GDM1 (cell line): ENCODE measurements around the gene COX10.
"Not testable (repeated sequence)": the region's sequence is repeated elsewhere in the genome, so short reads cannot be mapped to it uniquely, and the experiment has no call there.

Experiments
- DNase-seq: peaks from one replicate; lab custom pipeline; 2025; lab: John Stamatoyannopoulos, UW

The COX10 gene

DNA sequence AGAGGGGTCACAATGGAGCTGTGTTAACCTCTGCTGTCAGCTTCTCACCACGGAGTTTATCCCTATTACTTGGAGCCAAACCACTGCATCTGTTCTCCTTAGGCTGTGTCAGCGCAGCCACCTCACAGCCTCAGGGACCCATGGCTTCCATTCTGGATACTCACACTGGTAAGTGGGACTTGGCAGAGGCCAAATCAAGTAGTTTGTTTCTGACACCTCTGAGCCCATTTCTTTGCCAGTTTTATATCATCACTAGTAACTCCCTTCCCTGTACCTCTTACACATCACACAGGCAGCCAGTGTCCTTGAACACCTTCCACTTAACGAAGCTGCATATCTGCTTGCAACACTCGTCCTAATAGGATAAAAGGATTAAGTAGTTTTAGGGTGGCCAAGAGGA is 108.5 kb downstream of the COX10 start:
- DNase-seq: not testable (repeated sequence)

DNA sequence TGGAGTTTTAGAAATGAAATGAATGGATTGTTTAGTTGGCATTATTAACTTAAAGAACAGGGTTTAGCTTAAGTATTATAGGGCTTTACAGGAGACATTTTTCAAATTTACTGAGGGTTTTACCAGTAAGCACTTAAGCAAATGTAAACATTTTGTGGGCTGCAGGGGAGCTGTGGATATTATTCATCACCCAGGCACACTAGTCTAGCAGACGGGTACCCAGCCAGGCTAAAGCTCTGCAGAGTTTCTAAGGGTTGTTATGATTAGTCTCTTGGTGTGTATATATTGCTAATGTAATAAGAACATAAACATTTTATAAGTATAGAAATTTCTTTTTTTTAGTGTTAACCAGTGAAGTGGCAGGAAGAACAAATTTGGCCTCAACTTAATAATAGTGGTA is 110.6 kb downstream of the COX10 start:
- not testable (repeated sequence) for DNase-seq

DNA sequence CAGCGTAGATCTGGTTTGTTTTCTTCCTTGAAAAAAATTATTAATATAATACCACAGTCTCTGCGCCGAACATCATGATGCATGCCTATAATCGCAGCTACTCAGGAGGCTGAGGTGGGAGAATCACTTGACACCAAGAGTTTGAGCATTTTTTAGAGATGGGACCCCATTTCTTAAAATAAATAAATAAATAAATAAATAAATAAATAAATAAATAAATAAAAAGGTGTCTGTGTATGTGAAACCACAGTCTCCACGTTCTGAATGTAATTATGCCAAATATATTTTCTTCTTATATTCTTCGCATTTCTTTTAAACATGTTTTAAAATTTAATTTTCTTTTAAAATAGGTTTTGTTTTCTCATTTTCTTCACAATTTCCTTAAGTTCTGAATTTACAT is 112.8 kb downstream of the COX10 start:
- not testable (repeated sequence) for DNase-seq

DNA sequence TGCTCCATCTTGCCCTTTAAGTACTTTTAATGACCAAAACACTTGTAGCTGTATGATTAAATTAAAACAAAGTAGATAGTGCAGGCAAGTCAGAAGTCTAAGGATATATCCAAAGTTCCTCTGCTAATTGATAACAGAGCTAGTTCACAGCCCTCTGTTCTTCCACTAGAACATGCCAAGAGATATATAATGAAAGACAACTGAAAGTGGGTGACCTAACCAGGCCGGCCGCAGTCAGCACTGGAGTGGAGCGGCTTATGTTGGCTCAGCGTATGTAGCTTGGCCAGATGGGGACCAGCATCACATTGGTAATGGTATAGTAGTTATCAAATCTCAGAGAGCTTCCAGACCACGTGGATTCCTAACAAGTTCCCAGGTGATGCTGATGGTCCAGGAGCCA is 115.2 kb downstream of the COX10 start:
- DNase-seq: not testable (repeated sequence)

DNA sequence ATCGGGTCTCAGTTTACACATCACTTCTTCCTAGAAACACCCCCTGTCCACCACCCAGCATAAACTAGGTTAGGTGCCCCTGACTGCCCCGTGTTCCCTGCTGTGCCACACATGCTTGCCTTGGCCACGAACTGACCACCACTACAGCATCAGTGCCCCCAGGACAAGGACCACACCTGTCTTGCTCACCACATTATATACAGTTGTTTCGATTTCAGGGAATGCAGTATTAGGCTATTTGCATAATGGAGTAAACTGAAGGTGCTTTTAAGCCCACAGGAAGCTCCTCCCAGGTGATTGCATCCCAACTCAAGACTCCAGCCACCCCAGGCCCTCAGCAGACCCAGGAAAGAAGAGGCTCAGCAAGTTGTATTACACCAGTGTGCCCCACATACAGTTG is 117.1 kb downstream of the COX10 start:
- DNase-seq: not testable (repeated sequence)

DNA sequence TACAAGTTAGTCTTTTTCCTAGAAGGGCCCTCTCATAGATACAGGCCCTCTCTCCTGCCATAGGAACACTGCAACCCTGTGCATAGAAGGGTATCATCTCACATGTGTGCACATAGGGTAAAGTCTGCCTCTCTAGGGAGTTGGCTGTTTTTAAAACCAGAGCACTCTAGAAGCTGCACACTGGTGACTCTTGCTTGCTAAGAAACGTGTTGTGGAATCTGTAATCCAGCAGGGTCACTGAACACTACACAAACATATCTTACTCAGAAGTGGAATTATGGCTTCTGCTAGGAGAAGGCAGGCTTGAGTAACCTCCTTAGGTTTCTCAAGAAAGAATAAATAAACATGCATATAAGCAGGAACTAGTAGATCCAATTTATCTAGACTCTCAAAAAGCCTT is 121.5 kb downstream of the COX10 start:
- not testable (repeated sequence) for DNase-seq

DNA sequence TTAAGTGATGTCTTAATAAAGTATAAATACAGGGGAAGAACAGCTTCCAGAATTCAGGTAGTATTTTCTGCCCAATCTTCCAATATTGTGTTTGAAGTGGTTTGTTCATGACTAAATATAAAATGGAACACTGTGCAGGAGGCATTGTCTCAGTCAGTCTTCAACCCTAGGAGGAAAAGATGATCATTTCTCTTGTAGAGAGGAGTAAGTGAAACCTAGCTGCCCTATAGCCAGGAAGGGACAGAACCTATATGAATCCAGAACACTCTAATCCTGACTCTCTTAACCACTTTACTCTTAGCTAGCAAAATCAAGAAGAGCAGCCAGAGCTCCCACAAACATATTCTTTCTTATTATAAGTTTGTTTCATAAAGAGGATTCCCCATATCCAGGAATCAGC is 122.2 kb downstream of the COX10 start:
- DNase-seq: not testable (repeated sequence)

DNA sequence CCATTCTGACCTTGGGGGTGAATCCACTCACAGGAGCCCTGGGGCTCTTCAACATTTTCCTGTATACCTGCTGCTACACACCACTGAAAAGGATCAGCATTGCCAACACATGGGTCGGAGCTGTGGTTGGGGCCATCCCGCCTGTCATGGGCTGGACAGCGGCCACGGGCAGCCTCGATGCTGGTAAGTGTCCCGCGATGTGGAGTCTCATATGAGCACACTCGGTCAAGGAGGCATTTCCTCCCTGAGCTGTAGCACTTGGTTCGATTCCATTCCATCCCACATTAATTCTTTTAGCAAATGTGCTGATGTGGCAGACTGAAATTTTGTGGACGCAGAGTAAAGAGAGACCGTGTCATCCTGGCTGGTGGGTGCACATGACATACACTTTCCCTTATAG is 122.7 kb downstream of the COX10 start:
- DNase-seq: not testable (repeated sequence)

DNA sequence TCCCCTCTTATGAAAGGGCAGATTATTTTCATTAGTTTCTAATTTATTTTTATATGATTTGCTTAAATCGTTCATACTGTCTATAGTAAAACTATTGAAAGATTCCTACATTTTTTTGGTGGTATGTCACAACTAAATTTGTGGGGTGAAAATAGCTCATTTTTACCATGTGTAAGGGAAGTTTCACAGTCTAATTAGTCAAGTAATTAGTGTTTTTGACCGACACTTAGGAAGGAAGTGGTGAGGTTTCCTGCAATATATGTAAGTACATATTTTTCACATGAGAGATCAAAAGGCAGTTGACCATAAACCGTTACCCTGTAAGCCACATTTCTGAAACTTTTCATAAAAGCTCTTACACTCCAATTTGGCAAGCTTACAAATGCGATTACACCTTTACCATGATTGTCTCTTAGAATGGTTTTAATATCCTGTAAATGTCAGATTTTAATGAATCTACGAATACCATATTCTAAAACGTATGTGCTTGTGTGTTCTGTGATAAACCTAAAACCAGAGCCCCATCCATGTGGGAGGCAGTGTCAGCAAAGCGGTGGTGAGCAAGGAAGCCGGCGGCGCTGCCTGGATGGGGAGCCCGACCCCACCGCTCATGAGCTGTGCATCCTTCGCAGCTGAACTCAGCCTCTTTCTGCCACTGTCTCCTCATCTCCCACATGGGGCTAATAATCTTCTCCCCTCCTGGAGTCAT is 123.5 kb downstream of the COX10 start:
- DNase-seq: not testable (repeated sequence)

DNA sequence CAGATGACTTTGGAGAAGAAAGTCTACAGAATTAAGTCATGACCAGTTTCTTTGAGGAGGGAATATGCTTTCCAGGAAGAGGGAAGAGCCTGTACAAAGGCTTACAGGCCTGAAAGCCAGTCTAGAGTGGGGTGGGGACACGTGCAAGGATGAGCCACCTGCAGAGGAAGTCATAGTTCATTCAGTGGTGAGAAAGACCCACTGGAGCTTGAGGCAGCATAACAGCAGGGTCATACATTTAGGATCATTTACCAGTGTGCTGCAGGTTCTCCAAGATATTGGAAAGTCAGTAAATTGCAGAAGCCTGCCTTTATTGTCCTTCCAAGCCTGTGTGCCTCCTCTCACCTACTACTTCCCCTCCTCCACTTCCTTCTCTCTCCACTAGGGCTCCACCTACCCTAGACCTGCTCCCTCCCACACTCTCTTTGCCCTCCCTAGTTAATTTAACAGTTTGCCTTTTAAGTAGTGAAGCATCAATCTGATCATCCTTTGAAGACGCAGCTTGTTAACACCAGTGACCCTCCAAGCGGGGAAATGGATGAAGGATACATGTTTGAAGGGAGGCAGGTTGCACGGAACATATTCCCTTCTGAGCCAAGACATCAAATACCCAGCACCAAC is 127.2 kb downstream of the COX10 start:
- DNase-seq: no peak

DNA sequence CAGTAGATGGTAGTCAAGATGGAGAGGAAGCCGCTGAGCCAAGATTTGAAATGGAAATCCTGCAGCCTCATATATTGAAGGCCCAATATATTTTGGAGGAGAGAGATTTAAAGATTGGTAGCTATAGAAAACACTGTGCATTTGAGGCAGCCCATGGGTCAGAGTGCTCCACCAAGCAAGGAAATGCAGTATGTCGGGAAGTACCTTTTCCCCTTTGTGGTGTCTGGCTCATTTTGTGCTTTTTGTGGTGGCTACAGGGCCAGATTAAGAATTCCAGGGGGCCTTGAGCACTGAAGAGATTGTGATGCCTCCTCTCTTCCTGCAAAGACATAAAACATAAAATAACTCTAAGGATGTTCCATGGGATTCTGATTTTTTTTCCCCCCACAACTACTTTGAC is 127.8 kb downstream of the COX10 start:
- no peak for DNase-seq

DNA sequence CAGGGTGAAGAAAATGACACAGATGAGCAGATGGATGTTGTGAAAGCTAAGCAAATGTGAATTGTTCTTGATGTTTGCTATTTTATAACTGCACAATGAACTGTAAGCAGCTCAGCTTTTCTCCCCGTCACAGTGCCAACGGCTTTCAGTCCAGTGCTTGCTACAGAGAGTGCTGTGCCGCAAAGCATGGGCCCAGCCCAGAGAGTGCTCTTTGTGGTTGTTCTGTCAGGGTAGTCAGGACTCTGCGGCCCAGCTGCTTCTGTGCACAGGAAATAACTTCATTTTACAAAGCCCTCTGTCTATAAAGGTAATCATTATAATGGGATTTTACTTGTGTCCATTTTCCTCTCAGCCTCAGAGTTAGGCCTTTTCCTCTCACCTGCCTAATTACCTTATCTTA is 128.3 kb downstream of the COX10 start:
- DNase-seq: no peak

DNA sequence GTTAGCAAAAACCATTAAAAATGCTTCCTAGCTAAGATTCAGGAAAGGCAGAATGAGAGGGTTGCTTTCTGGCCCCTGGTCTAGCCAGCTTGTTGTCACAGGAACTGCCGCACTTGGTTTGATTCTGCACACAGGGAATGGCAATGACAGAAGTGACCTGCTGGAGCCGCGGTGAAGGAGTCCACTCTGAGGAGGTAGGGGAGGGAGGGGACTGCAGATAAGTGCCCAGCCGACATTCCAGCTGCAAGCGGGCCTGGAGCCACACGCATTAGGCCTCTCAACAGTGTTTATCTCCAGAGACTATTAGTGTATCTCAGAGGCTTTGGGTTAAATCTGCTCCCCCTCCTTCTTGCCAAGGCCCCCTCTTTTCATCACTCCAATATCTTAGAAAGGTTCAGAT is 128.7 kb downstream of the COX10 start:
- no peak for DNase-seq

DNA sequence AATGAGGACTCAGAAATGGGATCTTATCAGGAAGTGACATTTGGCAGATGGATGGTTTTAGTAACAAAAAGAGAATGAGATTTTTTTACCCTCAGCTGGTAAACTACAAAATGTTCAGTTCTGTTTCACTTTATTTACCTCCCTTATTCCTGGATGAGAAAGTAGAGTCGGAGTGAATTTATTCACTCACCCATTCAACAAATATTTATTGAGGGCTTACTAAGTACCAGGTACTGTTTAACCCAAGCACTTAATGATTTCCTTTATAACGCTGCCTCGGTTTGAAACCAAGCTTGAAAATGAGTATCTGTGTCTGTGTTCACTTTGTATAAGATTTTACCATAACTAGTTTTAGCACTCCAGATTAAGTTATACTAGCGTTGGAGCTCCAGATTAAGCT is 129.3 kb downstream of the COX10 start:
- no peak for DNase-seq

DNA sequence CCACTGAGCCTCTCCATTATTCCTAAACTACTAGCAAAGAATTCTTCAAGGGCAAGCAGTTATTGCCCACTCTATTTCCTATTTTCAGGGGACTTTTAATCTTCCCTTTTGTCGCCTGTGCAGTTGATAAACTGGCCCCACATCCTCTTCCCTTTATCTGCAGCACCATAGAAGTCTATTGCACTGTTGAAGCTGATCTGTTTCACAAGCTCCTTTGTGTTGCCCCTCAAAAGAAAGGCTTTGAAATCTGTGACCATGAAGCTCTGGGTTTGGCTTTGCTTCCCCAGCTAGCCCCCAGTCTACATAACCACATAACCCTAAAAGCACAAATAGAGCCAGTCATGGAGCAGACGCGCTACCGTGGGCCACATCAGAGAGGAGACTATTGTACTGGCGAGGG is 130.3 kb downstream of the COX10 start:
- DNase-seq: no peak

DNA sequence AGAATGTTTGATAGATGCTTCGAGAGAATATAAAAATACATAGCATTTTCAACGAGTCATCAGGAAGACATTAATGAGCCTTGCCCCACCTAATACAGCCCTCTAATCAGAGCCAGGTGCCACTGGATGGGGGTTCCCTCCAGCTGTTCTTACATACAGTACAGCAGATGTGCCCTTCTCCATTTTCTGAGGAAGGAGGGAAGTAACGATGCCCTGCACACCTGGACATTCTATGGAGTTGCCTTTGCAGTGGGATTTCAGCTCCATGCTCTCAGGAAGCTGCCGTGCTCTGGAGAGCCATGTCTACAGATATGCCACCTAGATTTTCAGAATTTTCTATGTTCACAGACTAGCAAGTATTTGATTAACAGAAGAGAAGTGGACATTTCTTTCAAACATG is 131.1 kb downstream of the COX10 start:
- no peak for DNase-seq

DNA sequence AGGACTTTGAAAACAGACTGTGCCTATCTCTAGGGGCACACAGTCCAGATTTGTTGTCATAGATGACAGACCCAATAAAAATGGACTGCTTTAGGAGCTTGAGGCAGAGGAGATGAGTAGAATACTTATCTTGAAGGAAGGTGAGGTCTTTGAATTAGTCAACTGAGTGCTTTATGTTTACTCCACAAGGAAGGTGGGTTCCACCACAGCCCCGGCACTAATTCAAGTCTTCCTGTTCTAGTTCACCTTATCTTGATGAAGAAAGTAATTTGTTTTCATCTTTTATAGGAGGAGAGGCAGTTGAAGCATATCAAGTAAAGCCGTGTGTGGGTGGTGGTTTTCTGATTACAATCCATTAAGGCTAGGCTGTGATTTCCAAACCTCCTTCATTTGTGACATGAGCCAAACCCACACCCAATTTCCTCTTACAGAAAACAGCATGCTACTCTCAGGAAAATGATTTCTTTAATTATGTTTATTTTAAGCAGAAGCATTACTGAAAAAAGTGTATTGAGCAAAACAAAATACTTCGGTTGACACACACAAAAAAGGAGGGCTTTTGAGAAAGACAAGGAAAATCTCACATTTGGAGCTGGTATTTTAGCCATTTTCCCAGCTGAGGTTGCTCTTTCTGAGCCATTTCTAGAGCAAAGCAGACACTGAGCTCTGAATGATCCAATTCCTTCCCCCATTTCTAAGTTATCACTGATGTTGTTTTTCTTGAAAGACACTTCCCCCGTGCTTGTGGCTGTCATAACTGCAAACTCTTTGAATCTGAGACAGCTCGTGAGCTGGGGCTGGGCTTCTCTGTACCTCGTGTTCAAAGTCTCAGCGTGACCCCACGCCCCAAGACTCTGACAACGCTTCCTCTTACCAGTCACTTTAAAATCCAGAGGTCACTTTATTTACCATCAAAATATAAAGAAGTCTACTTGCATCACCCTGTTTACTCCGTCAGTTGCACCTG is 132.0 kb downstream of the COX10 start:
- DNase-seq: no peak

DNA sequence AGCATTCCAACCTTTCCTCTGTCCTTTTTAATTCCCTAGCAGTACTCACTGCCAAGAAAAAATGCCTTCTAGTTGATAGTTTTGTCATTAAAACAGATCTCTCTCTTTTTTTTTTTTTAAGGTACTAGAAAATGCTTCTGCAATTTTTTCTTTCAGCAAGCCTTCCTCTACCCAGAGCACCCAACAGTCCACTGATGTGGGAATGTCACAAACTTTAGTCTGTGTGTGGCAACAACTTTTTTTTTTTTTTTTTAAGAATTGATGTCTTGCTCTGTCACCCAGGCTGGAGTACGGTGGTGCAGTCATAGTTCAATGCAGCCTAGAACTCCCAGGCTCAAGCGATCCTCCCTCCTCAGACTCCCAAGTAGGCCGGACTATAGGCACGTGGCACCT is 132.7 kb downstream of the COX10 start:
- no peak for DNase-seq

DNA sequence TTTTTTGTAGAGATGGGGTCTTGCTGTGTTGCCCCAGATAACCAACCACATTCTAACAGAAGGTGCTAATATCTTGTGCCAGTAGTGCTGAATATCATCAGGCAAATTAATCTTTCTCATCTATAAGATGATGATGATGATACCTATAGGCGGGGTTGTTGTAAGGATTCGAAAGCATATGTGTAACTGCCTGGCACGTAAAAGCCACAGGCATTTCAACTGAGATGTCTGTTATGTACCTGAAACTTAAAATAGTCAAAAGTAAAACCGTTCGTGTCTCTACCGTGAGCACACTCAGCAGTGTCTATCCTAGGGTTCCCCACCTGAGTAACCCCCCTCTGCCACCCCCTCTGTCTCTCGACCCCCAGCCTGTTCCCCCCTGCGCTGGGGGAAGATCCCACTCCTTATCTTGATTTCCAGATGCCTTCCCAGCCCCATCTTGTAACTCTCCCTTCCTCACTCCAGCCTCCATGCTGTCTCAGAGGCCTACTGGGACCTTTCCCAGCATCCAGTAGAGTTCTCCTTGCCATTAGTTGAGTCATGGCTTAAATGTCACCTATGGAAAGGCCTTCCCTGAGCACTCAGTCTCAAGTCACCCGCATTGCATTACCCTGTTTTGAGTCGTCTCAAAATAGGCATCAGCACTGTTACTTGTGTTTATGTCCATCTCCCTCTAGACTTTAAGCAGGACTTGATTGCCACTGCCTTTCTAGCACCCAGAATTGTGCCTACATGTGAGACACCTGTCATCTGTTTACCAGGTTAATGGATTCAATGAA is 133.3 kb downstream of the COX10 start:
- DNase-seq: no peak

DNA sequence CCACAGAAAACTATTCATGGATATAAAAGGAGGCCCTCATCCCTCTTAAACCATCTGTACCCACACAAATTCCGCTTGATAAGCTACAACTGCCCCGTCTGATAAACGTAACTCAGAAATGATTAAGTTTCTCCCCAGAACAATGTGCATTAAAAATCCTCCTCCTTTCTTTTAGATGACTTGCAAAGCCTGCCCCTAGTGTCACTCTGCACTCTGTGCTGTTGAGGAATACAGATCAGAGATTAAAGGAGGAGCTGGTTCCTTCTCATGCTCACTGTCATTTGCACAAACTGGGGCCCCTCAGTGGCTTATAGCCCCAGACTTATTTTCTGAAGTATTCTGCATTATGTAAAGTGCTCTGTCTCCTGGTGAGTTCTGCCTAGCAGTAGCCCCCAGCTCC is 134.1 kb downstream of the COX10 start:
- no peak for DNase-seq

DNA sequence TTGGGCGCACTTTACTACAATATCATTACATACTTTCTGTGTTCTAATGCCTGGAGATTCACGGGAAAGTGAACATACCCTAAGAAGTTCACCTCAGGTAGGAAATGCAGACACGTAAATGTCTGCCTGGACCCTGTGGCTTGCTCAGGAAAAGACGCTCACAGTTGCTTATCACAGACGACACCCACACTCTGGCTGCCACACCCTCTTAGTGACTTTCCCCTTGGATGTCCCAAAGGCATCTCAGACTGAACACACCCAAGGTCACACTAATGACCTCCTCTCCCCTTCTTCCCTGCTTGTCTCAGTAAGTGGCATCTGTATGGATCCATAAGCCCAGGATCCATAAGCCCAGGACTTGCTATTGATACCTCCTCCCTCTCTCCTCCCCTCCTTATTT is 134.8 kb downstream of the COX10 start:
- no peak for DNase-seq

DNA sequence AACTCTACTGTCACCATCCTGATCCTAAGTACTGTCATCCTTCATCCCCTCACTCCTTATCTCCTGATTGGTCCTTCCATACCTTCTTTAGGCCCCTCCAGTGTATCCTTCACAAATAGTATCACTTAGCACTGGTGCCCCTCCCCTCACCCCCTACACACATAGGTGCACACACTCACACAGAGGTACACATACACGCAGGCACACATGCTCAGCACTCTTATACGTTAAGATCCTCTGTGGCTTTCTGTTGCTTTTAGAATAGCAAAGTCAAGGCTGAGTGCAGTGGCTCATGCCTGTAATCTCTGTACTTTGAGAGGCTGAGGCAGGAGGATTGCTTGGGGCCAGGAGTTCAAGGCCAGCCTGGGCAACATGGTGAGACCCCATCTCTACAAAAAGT is 135.2 kb downstream of the COX10 start:
- no peak for DNase-seq
